Spleen (tissue), 11 donors: Measurements from ENCODE around the gene OGFOD3. TPM values are rescaled to one million over a fixed set of nuclear protein-coding genes. Genes with fewer than 3 reads are reported as not detected.

Experiments
- DNase-seq: peaks from one replicate; pipeline ENCODE4 v3.0.0-alpha.2; 2020
- H3K27ac ChIP-seq, 8 donors: fragments of 200-600 bp; sonication (generic) in 7 of 8; 1 replicate in 4 of 8; 2 replicates in 4 of 8; pipeline versions ENCODE4 v1.5.0 to v1.8.0; 2016 to 2021; ENCODE audit warnings: inconsistent platforms in 4 of 8, mild to moderate bottlenecking in 4 of 8, moderate library complexity in 1 of 8
- H3K27me3 ChIP-seq, 7 donors: fragments of 200-600 bp; sonication (generic) in 6 of 7; replicated peaks in 1 of 7; 1 replicate in 4 of 7; 2 replicates in 3 of 7; pipeline versions ENCODE4 v1.5.0 to v1.8.0; 2016 to 2021; ENCODE audit warnings: inconsistent platforms in 3 of 7, mild to moderate bottlenecking in 1 of 7
- H3K36me3 ChIP-seq, 6 donors: fragments of 200-600 bp; sonication (generic) in 5 of 6; 1 replicate in 4 of 6; 2 replicates in 2 of 6; pipeline versions ENCODE4 v1.5.0 to v1.8.0; 2016 to 2021; ENCODE audit warnings: inconsistent platforms in 2 of 6
- H3K4me1 ChIP-seq, 6 donors: fragments of 200-600 bp; sonication (generic) in 5 of 6; 1 replicate in 3 of 6; 2 replicates in 3 of 6; pipeline versions ENCODE4 v1.5.0 to v1.8.0; 2016 to 2021; ENCODE audit warnings: inconsistent platforms in 3 of 6
- H3K4me3 ChIP-seq, 8 donors: fragments of 200-600 bp; sonication (generic) in 7 of 8; 1 replicate in 4 of 8; 2 replicates in 4 of 8; pipeline versions ENCODE4 v1.5.0 to v1.8.0; 2016 to 2021; ENCODE audit warnings: inconsistent platforms in 4 of 8, mild to moderate bottlenecking in 4 of 8, moderate library complexity in 2 of 8
- H3K9me3 ChIP-seq, 8 donors: fragments of 200-600 bp; sonication (generic) in 7 of 8; 1 replicate in 4 of 8; 2 replicates in 4 of 8; pipeline versions ENCODE4 v1.5.0 to v1.8.0; 2016 to 2021; ENCODE audit warnings: inconsistent platforms in 4 of 8
- POLR2A ChIP-seq, 3 donors: fragments of 450-650 bp; IDR thresholded peaks; one replicate each; pipeline ENCODE4 v1.5.1; 2017; ENCODE audit warnings: antibody characterized with exemption in 3 of 3, mild to moderate bottlenecking in 1 of 3
- POLR2AphosphoS5 ChIP-seq, 3 donors: sonication (generic); formaldehyde crosslinking; IDR thresholded peaks; one replicate each; pipeline ENCODE4 v1.5.1; 2017; ENCODE audit warnings: antibody characterized with exemption in 3 of 3
- WGBS, 5 donors: extraction: QIAGEN DNeasy Blood & Tissue Kit in 3 of 5; methylation state at CpG; one replicate each; pipeline versions ENCODE4 v1.1.5 to v1.1.7; 2013 to 2018; 5-methylcytosine and 5-hydroxymethylcytosine counted together
- intact Hi-C: fragments of 100-400 bp; cut with DNase I; formaldehyde crosslinking; loops from one replicate; pipeline ENCODE4 v1.15.0; 2023; ENCODE audit warnings: low total_unique reads
- polyA plus RNA-seq, 3 donors: library from polyadenylated mRNA; stranded (reverse); fragments of 200-250 nt; gene quantifications; one replicate each; pipeline ENCODE4 v1.2.1, GENCODE V29; 2013
- total RNA-seq, 7 donors: library from RNA; depleted of rRNA in 3 of 7; stranded (reverse); fragments of >200 nt in 3 of 7; fragmentation: NEBNext Ultra II Directional in 4 of 7; extraction: Animal tissue kit (Norgen Biotek cat#: 25700) in 4 of 7; gene quantifications; one replicate each; pipeline versions ENCODE4 v1.1.0 to v1.2.1, GENCODE V29; 2016 to 2021
- TF ChIP-seq, protein P1 (sequence below), 11 experiments: fragments of 200-600 bp in 7 of 11; fragments of 450-650 bp in 4 of 11; sonication (generic) in 4 of 11; IDR thresholded peaks in 8 of 11; conservative IDR thresholded peaks in 3 of 11; 1 replicate in 7 of 11; 2 replicates in 4 of 11; pipeline versions ENCODE4 v1.4.0 to v1.8.0; 2016 to 2021; ENCODE audit warnings: antibody characterized with exemption in 11 of 11, inconsistent platforms in 4 of 11, mild to moderate bottlenecking in 1 of 11
- donor health status: healthy with polysubstance abuse.
- donor health status: DM: no; HTN: no; CAD: no; lungs with moderate emphysema.
- donor health status: DM: no; HTN: no; CAD: no.
- donor health status: Bipolar disorder and iron deficiency.
- donor health status: healthy.
- donor health status: DM: no; HTN: no; CAD: no.
- donor health status: DM: yes; HTN: yes; CAD: no.

Gene OGFOD3
- total and polyA plus RNA-seq, 10 donors, result 10.3 to 28.1 (median 21.8) TPM

- 86 to 95% (median 93%) methylated on average over 14 of the region's 14 CpGs for WGBS, 5 donors
- DNase-seq, result no peak
- TF ChIP-seq POLR2A (IDR thresholded peaks at IDR 0.05) (no peak), POLR2AphosphoS5 (IDR thresholded peaks at IDR 0.05) (no peak)
- TF ChIP-seq, protein P1, sequence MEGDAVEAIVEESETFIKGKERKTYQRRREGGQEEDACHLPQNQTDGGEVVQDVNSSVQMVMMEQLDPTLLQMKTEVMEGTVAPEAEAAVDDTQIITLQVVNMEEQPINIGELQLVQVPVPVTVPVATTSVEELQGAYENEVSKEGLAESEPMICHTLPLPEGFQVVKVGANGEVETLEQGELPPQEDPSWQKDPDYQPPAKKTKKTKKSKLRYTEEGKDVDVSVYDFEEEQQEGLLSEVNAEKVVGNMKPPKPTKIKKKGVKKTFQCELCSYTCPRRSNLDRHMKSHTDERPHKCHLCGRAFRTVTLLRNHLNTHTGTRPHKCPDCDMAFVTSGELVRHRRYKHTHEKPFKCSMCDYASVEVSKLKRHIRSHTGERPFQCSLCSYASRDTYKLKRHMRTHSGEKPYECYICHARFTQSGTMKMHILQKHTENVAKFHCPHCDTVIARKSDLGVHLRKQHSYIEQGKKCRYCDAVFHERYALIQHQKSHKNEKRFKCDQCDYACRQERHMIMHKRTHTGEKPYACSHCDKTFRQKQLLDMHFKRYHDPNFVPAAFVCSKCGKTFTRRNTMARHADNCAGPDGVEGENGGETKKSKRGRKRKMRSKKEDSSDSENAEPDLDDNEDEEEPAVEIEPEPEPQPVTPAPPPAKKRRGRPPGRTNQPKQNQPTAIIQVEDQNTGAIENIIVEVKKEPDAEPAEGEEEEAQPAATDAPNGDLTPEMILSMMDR (IDR thresholded peaks at IDR 0.05 in 8 of 11, conservative IDR thresholded peaks at IDR 0.05 in 3 of 11), result no peak
Measured at GRCh38 chr17:82410014-82410716, 8.2 kb downstream of the OGFOD3 start.

DNA sequence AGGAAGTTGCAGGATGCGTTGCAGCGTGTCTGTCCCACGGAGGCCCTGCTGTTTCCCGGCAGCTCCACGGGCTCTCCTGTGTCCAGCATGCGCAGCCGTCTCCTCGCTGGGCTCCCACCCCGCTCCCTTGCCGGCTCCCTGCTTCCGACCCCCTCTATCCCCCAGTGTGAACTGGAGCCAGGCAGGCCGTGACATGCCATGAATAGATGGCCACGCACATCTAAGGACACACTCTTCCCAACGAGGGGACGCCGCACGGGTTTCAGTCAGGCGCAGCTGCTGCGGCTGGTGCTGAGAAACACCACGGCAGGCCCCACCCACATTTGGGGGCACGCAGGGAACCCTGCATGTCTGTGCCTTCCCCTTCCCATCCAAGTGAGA lies 9.5 kb downstream of the OGFOD3 start:
- TF ChIP-seq, protein P1 (IDR thresholded peaks at IDR 0.05 in 8 of 11, conservative IDR thresholded peaks at IDR 0.05 in 3 of 11), result no peak
- no peak for TF ChIP-seq POLR2A (IDR thresholded peaks at IDR 0.05)
- TF ChIP-seq POLR2AphosphoS5 (IDR thresholded peaks at IDR 0.05), result no peak
- Histone ChIP-seq H3K4me3 (no peak overlapping the region), H3K36me3 (peaks cover 0 to 71% (median 21%) of the 10 kb centered on the region in 6 donors), H3K27me3 (no peaks in the 10 kb centered on the region), H3K9me3 (no peaks in the 10 kb centered on the region), H3K4me1 (peaks cover 0 to 22% (median 7%) of the 10 kb centered on the region in 6 donors), H3K27ac (no peak overlapping the region)
- no peak for DNase-seq
- intact Hi-C loops, result no loop called here
- 92 to 96% (median 95%) methylated on average over 20 to 21 of the region's 21 CpGs for WGBS, 5 donors

More at GRCh38 chr17:82410014-82410716, 8.2 kb downstream of the OGFOD3 start:
- Histone ChIP-seq H3K4me1 (peaks cover 0 to 29% (median 17%) of the 10 kb centered on the region in 6 donors), H3K27me3 (no peaks in the 10 kb centered on the region), H3K27ac (no peak overlapping the region), H3K36me3 (peaks cover 0 to 58% (median 17%) of the 10 kb centered on the region in 6 donors), H3K4me3 (no peak overlapping the region), H3K9me3 (no peaks in the 10 kb centered on the region)
- intact Hi-C loops, result no loop called here

- Histone ChIP-seq H3K4me3 (no peak overlapping the region), H3K36me3 (peaks cover 0 to 74% (median 25%) of the 10 kb centered on the region in 6 donors), H3K4me1 (peaks cover 0 to 23% (median 7%) of the 10 kb centered on the region in 6 donors), H3K9me3 (no peaks in the 10 kb centered on the region), H3K27me3 (no peaks in the 10 kb centered on the region), H3K27ac (no peak overlapping the region)
- TF ChIP-seq POLR2A (IDR thresholded peaks at IDR 0.05), result no peak
- TF ChIP-seq POLR2AphosphoS5 (IDR thresholded peaks at IDR 0.05), result no peak
- TF ChIP-seq, protein P1 (IDR thresholded peaks at IDR 0.05 in 8 of 11, conservative IDR thresholded peaks at IDR 0.05 in 3 of 11), result no peak
- WGBS, 5 donors, result 91 to 94% (median 94%) methylated on average over 15 of the region's 15 CpGs
- DNase-seq, result no peak
- intact Hi-C loops, result no loop called here
Measured at GRCh38 chr17:82408288-82408937, 10.0 kb downstream of the OGFOD3 start.

DNA sequence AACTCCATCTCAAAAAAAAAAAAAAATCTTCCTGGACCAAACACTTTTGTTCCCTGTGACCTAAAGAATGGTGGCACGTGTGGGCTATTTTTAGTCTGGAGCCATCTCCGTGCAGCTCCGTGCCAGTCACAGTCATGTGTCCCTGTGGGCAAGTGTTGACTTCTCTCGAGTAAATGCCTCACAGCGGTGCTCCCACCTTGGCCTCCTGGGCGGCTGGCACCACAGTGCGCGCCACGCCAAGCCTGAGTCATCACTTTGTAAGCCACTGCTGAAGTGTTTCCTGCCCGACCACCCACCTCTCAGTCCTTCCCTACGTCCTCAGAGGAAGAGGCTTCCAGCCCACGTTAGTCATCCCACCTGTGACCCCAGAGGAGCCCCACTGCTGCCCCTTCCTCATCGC lies 11.1 kb downstream of the OGFOD3 start:
- TF ChIP-seq POLR2AphosphoS5 (IDR thresholded peaks at IDR 0.05) (no peak), POLR2A (IDR thresholded peaks at IDR 0.05) (no peak)
- TF ChIP-seq, protein P1 (IDR thresholded peaks at IDR 0.05 in 8 of 11, conservative IDR thresholded peaks at IDR 0.05 in 3 of 11), result no peak
- H3K4me3 ChIP-seq, result no peak overlapping the region
- intact Hi-C loops, result no loop called here
- DNase-seq, result no peak
- WGBS, 5 donors, result 43 to 56% (median 46%) methylated on average over 13 of the region's 13 CpGs
- H3K9me3 ChIP-seq, result no peaks in the 10 kb centered on the region
- H3K27me3 ChIP-seq, result no peaks in the 10 kb centered on the region
- peaks cover 0 to 23% (median 7%) of the 10 kb centered on the region in 6 donors for H3K4me1 ChIP-seq
- peaks cover 0 to 76% (median 33%) of the 10 kb centered on the region in 6 donors for H3K36me3 ChIP-seq
- H3K27ac ChIP-seq, result no peak overlapping the region
